SK-N-SH (cell line): ENCODE data around the gene LYPD5.

Source experiments
- CTCF ChIP-seq: fragments of 200-600 bp; sonication (generic); IDR thresholded peaks from 2 replicates; pipeline ENCODE4 v1.6.1; 2017; ENCODE audit warnings: antibody characterized with exemption, mild to moderate bottlenecking, moderate library complexity
- GATA2 ChIP-seq: sonication (generic); formaldehyde crosslinking; IDR thresholded peaks from 2 replicates; pipeline ENCODE4 v1.5.0; 2020; ENCODE audit warnings: mild to moderate bottlenecking, missing genetic modification reagents
- IRF3 ChIP-seq: fragments of 150-350 bp; IDR thresholded peaks from 2 replicates; pipeline ENCODE4 v1.6.1; 2016; ENCODE audit warnings: mild to moderate bottlenecking, low read depth, low read length
- MAX ChIP-seq: IDR thresholded peaks from 2 replicates; pipeline ENCODE4 v1.4.0; 2012; ENCODE audit warnings: low read depth
- POLR2AphosphoS5 ChIP-seq: IDR thresholded peaks from 2 replicates; pipeline ENCODE4 v1.6.1; 2012; ENCODE audit warnings: low read depth, low read length
- RAD21 ChIP-seq: IDR thresholded peaks from 2 replicates; pipeline ENCODE4 v1.6.1; 2012; ENCODE audit warnings: mild to moderate bottlenecking, low read length
- REST ChIP-seq: IDR thresholded peaks from 2 replicates; pipeline ENCODE4 v1.6.1; 2012; ENCODE audit warnings: mild to moderate bottlenecking, low read depth, low read length, moderate library complexity
- RXRA ChIP-seq: IDR thresholded peaks from 2 replicates; pipeline ENCODE4 v1.4.0; 2012; ENCODE audit warnings: low read depth, mild to moderate bottlenecking, borderline replicate concordance
- TAF1 ChIP-seq: IDR thresholded peaks from 2 replicates; pipeline ENCODE4 v1.6.1; 2012; ENCODE audit warnings: low read depth, mild to moderate bottlenecking, low read length, moderate library complexity, borderline replicate concordance
- TCF12 ChIP-seq: IDR thresholded peaks from 2 replicates; pipeline ENCODE4 v1.4.0; 2012
- ZBTB33 ChIP-seq: IDR thresholded peaks from 2 replicates; pipeline ENCODE4 v1.4.0; 2012; ENCODE audit warnings: low read depth, borderline replicate concordance

GRCh38 chr19:43780706-43781525 is 21.3 kb downstream of the LYPD5 start, which contains the start of gene KCNN4:
- TF ChIP-seq TCF12 (no peak), RAD21 (no peak), CTCF (no peak), TAF1 (no peak), MAX (no peak), ZBTB33 (no peak), POLR2AphosphoS5 (no peak), GATA2 (CRISPR knock-in tag) (no peak), RXRA (no peak), REST (no peak), IRF3 (no peak)
